Fibroblast of lung (primary cell): ENCODE measurements around the gene PANX3.

ENCODE experiments used
- EZH2 ChIP-seq: IDR thresholded peaks from 2 replicates; pipeline ENCODE4 v1.5.1; 2012; ENCODE audit warnings: low read length, control low read depth, mild to moderate bottlenecking; ENCODE audit errors: missing control alignments
- TF ChIP-seq, protein P1 (sequence below), 2 donors: IDR thresholded peaks in 1 of 2; conservative IDR thresholded peaks in 1 of 2; 1 replicate in 1 of 2; 2 replicates in 1 of 2; pipeline ENCODE4 v1.5.1; 2011 to 2012; ENCODE audit warnings: low read length in 2 of 2, control low read depth in 1 of 2, inconsistent platforms in 1 of 2, low read depth in 1 of 2, mild to moderate bottlenecking in 1 of 2

DNA sequence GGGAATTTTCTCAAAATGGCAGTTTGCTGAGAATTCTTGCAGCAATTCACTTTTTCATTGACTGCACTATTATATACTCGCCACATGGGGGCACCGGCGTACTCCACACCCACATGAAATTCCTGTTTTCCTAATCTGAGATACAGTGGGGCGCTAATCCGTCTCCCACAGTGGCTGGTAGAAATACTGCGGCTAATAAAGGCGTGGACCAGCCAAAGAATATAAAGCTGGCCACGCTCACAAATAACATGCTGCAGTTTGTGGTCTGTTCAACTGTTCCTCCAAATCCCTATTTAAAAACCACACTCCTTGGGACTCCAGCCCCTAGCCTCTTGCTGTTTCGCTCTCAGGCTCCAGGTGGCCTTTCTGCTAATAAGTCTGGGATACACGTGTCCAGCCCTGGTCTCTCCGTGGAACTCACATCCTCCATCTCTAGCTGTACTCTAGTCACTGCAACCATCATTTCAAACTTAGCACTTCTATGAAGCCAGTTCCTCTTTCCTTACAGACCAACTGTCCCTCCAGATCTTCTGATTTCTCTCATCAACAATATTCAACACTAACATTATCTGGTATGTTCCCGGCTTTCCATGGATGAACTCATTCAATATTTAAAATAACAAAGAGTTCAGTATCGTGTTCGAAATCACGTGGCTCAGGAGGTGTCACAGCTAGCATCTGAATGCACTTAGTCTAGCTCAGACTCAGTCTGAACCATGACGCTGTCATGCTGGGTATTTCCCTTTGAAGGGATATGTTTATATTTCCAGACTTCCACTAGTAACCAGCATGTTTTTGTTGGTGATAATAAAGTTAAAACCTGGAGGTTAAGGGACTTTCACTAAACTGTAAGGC, 33.4 kb downstream of the PANX3 start:
- TF ChIP-seq, protein P1, sequence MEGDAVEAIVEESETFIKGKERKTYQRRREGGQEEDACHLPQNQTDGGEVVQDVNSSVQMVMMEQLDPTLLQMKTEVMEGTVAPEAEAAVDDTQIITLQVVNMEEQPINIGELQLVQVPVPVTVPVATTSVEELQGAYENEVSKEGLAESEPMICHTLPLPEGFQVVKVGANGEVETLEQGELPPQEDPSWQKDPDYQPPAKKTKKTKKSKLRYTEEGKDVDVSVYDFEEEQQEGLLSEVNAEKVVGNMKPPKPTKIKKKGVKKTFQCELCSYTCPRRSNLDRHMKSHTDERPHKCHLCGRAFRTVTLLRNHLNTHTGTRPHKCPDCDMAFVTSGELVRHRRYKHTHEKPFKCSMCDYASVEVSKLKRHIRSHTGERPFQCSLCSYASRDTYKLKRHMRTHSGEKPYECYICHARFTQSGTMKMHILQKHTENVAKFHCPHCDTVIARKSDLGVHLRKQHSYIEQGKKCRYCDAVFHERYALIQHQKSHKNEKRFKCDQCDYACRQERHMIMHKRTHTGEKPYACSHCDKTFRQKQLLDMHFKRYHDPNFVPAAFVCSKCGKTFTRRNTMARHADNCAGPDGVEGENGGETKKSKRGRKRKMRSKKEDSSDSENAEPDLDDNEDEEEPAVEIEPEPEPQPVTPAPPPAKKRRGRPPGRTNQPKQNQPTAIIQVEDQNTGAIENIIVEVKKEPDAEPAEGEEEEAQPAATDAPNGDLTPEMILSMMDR (conservative IDR thresholded peaks at IDR 0.05 in 1 of 2, IDR thresholded peaks at IDR 0.05 in 1 of 2; ENCODE audit: low read depth in 1 of 2, low read length in 2 of 2) = peak; percentile 70 to 86
- TF ChIP-seq EZH2 = no peak
